H9 (cell line): ENCODE measurements around the gene TMPRSS7. TPM values are rescaled to one million over a fixed set of nuclear protein-coding genes. Genes with fewer than 3 reads are reported as not detected.

Source experiments
- DNase-seq: peaks from one replicate; pipeline ENCODE4 v3.0.0-alpha.2; 2017
- H2AFZ ChIP-seq: one replicate; pipeline ENCODE4 v1.6.1; 2013; ENCODE audit warnings: mild to moderate bottlenecking, low read length, control low read depth, moderate library complexity
- H2AK5ac ChIP-seq: 2 replicates; pipeline ENCODE4 v1.6.1; 2013; ENCODE audit warnings: low read length, control low read depth, mixed read lengths; ENCODE audit not compliant: insufficient read length
- H2BK120ac ChIP-seq: one replicate; pipeline ENCODE4 v1.6.1; 2013; ENCODE audit warnings: low read depth, mild to moderate bottlenecking, low read length, control low read depth, inconsistent platforms; ENCODE audit not compliant: poor library complexity, severe bottlenecking
- H2BK12ac ChIP-seq: 2 replicates; pipeline ENCODE4 v1.6.1; 2013; ENCODE audit warnings: low read length, control low read depth, mixed read lengths, low read depth; ENCODE audit not compliant: insufficient read length
- H2BK15ac ChIP-seq: 2 replicates; pipeline ENCODE4 v1.6.1; 2013; ENCODE audit warnings: low read depth, low read length, control low read depth
- H2BK20ac ChIP-seq: one replicate; pipeline ENCODE4 v1.6.1; 2013; ENCODE audit warnings: low read depth, mild to moderate bottlenecking, low read length, control low read depth, inconsistent platforms; ENCODE audit not compliant: poor library complexity, severe bottlenecking
- H2BK5ac ChIP-seq: 2 replicates; pipeline ENCODE4 v1.6.1; 2013; ENCODE audit warnings: low read length, control low read depth, mixed read lengths; ENCODE audit not compliant: insufficient read length
- H3K14ac ChIP-seq: 2 replicates; pipeline ENCODE4 v1.6.1; 2013; ENCODE audit warnings: low read length, control low read depth; ENCODE audit not compliant: insufficient read depth
- H3K18ac ChIP-seq: 2 replicates; pipeline ENCODE4 v1.6.1; 2013; ENCODE audit warnings: low read depth, mild to moderate bottlenecking, mixed read lengths, low read length, control low read depth; ENCODE audit not compliant: insufficient read length
- H3K23ac ChIP-seq: 2 replicates; pipeline ENCODE4 v1.6.1; 2013; ENCODE audit warnings: low read length, control low read depth, mixed read lengths, low read depth; ENCODE audit not compliant: insufficient read length
- H3K23me2 ChIP-seq: 2 replicates; pipeline ENCODE4 v1.6.1; 2013; ENCODE audit warnings: low read depth, mild to moderate bottlenecking, mixed read lengths, low read length, control low read depth; ENCODE audit not compliant: insufficient read length, poor library complexity, severe bottlenecking
- H3K27ac ChIP-seq: 2 replicates; pipeline ENCODE4 v1.5.1; 2013; ENCODE audit warnings: low read length, control low read depth, mixed read lengths, low read depth; ENCODE audit not compliant: insufficient read length
- H3K27me3 ChIP-seq: 2 replicates; pipeline ENCODE4 v1.6.1; 2013; ENCODE audit warnings: low read length, control low read depth, inconsistent platforms; ENCODE audit not compliant: insufficient read depth
- H3K4ac ChIP-seq: 2 replicates; pipeline ENCODE4 v1.6.1; 2013; ENCODE audit warnings: low read depth, mild to moderate bottlenecking, control low read depth, inconsistent platforms, low read length, moderate library complexity
- H3K4me1 ChIP-seq: 2 replicates; pipeline ENCODE4 v1.6.1; 2013; ENCODE audit warnings: low read length, control low read depth, inconsistent platforms; ENCODE audit not compliant: insufficient read depth
- H3K4me2 ChIP-seq: 2 replicates; pipeline ENCODE4 v1.6.1; 2013; ENCODE audit warnings: low read length, control low read depth, mixed read lengths; ENCODE audit not compliant: insufficient read length, insufficient read depth
- H3K56ac ChIP-seq: 2 replicates; pipeline ENCODE4 v1.6.1; 2013; ENCODE audit warnings: low read depth, mild to moderate bottlenecking, mixed read lengths, low read length, control low read depth; ENCODE audit not compliant: insufficient read length
- H3K79me1 ChIP-seq: 2 replicates; pipeline ENCODE4 v1.6.1; 2013; ENCODE audit warnings: low read depth, mild to moderate bottlenecking, moderate library complexity, low read length, control low read depth, inconsistent platforms; ENCODE audit not compliant: insufficient read depth, poor library complexity, severe bottlenecking
- H3K79me2 ChIP-seq: 2 replicates; pipeline ENCODE4 v1.6.1; 2013; ENCODE audit warnings: low read length, control low read depth, inconsistent platforms; ENCODE audit not compliant: insufficient read depth
- H3K9ac ChIP-seq: 2 replicates; pipeline ENCODE4 v1.6.1; 2013; ENCODE audit warnings: low read length, control low read depth, mixed read lengths; ENCODE audit not compliant: insufficient read length; ENCODE audit errors: extremely low read depth
- H3K9me3 ChIP-seq: one replicate; pipeline ENCODE4 v1.6.1; 2013; ENCODE audit warnings: low read depth, low read length, inconsistent platforms; ENCODE audit not compliant: control insufficient read depth
- H3T11ph ChIP-seq: one replicate; pipeline ENCODE4 v1.6.1; 2013; ENCODE audit warnings: mild to moderate bottlenecking, low read length, control low read depth, inconsistent platforms
- H4K20me1 ChIP-seq: one replicate; pipeline ENCODE4 v1.6.1; 2013; ENCODE audit not compliant: control insufficient read depth, insufficient read length, insufficient read depth
- H4K5ac ChIP-seq: 2 replicates; pipeline ENCODE4 v1.6.1; 2013; ENCODE audit warnings: low read depth, mild to moderate bottlenecking, mixed read lengths, low read length, control low read depth; ENCODE audit not compliant: insufficient read length
- H4K8ac ChIP-seq: replicated peaks from 2 replicates; pipeline ENCODE4 v1.6.1; 2013; ENCODE audit warnings: low read length, control low read depth, mixed read lengths, low read depth; ENCODE audit not compliant: insufficient read length
- H4K91ac ChIP-seq: 2 replicates; pipeline ENCODE4 v1.6.1; 2013; ENCODE audit warnings: low read depth, mild to moderate bottlenecking, moderate library complexity, mixed read lengths, low read length, control low read depth; ENCODE audit not compliant: insufficient read length
- H3K27ac Mint-ChIP-seq, 3 experiments: 2 replicates in 2 of 3; 3 replicates in 1 of 3; pipeline ENCODE4 v1.8.0; 2020 to 2021; ENCODE audit warnings: mixed read lengths in 3 of 3, mild to moderate bottlenecking in 1 of 3, moderate library complexity in 1 of 3
- H3K27me3 Mint-ChIP-seq: 2 replicates; pipeline ENCODE4 v1.8.0; 2021; ENCODE audit warnings: low read depth, mild to moderate bottlenecking, moderate library complexity, mixed read lengths
- H3K36me3 Mint-ChIP-seq, 3 experiments: 2 replicates in 2 of 3; 3 replicates in 1 of 3; pipeline ENCODE4 v1.8.0; 2020 to 2021; ENCODE audit warnings: low read depth in 3 of 3, mixed read lengths in 3 of 3; ENCODE audit not compliant: insufficient read depth in 1 of 3
- H3K4me1 Mint-ChIP-seq, 2 experiments: 2 replicates each; pipeline ENCODE4 v1.8.0; 2020; ENCODE audit warnings: mixed read lengths in 2 of 2
- H3K4me3 Mint-ChIP-seq, 2 experiments: 2 replicates in 1 of 2; 3 replicates in 1 of 2; pipeline ENCODE4 v1.8.0; 2020 to 2021; ENCODE audit warnings: mild to moderate bottlenecking in 2 of 2, mixed read lengths in 2 of 2, moderate library complexity in 1 of 2
- H3K9me3 Mint-ChIP-seq, 2 experiments: 2 replicates in 1 of 2; 3 replicates in 1 of 2; pipeline ENCODE4 v1.8.0; 2020; ENCODE audit warnings: mild to moderate bottlenecking in 2 of 2, mixed read lengths in 2 of 2, moderate library complexity in 1 of 2
- CTCF ChIP-seq: fragments of 200-600 bp; sonication (generic); conservative IDR thresholded peaks from 3 replicates; pipeline ENCODE4 v1.8.0; 2021; ENCODE audit warnings: antibody characterized with exemption, mild to moderate bottlenecking
- WGBS: extraction: QIAGEN DNeasy Blood & Tissue Kit; methylation state at CpG from one replicate; pipeline ENCODE4 v1.1.7; 2013; ENCODE audit warnings: missing lambda C conversion rate, low lambda C conversion rate, mixed read lengths; ENCODE audit not compliant: insufficient read length; ENCODE audit errors: extremely low coverage; 5-methylcytosine and 5-hydroxymethylcytosine counted together
- total RNA-seq: library from RNA; stranded (reverse); gene quantifications from 2 replicates; pipeline ENCODE4 v1.2.1, GENCODE V29; 2021

TMPRSS7 gene
- total RNA-seq, 1 experiment from 2014 or later, result not detected

GRCh38 chr3:112117415-112117814 lies 82.9 kb downstream of the TMPRSS7 start:
- Histone ChIP-seq H4K8ac (no peak overlapping the region), H3K79me2 (no peaks in the 10 kb centered on the region), H2AFZ (no peak overlapping the region), H3K79me1 (no peaks in the 10 kb centered on the region), H4K20me1 (no peaks in the 10 kb centered on the region), H3K23ac (no peak overlapping the region), H3K4me1 (no peaks in the 10 kb centered on the region), H3T11ph (no peak overlapping the region), H3K27ac (no peak overlapping the region), H3K18ac (no peak overlapping the region), H4K5ac (no peak overlapping the region), H2BK20ac (no peak overlapping the region), H3K4ac (no peak overlapping the region), H3K4me2 (no peak overlapping the region), H3K9ac (no peak overlapping the region), H3K23me2 (no peaks in the 10 kb centered on the region), H2BK120ac (no peak overlapping the region), H2AK5ac (no peak overlapping the region), H2BK15ac (no peak overlapping the region), H2BK5ac (no peak overlapping the region), H4K91ac (no peak overlapping the region), H3K14ac (no peak overlapping the region), H2BK12ac (no peak overlapping the region), H3K56ac (no peak overlapping the region), H3K9me3 (no peaks in the 10 kb centered on the region), H3K27me3 (no peaks in the 10 kb centered on the region)
- no CpG with 5 or more reads among the region's 1 CpG for WGBS
- no peak for DNase-seq
- Mint-ChIP-seq H3K4me1 (peaks cover 24 to 28% of the 10 kb centered on the region in 2 experiments), H3K4me3 (no peak overlapping the region), H3K9me3 (no peaks in the 10 kb centered on the region), H3K27ac (0 out of 7 replicates have a peak overlapping the region, but pooled peaks of 1 of the 3 experiments have one; percentile 34), H3K36me3 (peaks cover 10 to 18% (median 14%) of the 10 kb centered on the region in 3 experiments; a peak in 4 of 7 replicates), H3K27me3 (no peaks in the 10 kb centered on the region)
- no peak for TF ChIP-seq CTCF
